ENCODE data around the gene LGR6. TPM values are rescaled to one million over a fixed set of nuclear protein-coding genes. Genes with fewer than 3 reads are reported as not detected.

The LGR6 gene
- total RNA-seq, 4 donors from 2014 or later = 0.12 to 2.8 (median 0.48) TPM

Other genes starting within 250 kb of the LGR6 start
- gene LMOD1, start 247.3 kb upstream of the LGR6 start, total RNA-seq = 1,000 to 10,000 TPM; 1,267 to 1,570 (median 1,475) TPM
- gene TIMM17A, start 238.3 kb upstream of the LGR6 start, total RNA-seq = 10 to 100 TPM; 37.8 to 40.9 (median 38.5) TPM
- gene RNPEP, start 211.2 kb upstream of the LGR6 start, total RNA-seq = 10 to 100 TPM; 23.0 to 40.0 (median 34.7) TPM
- 10 to 100 TPM in 1 of 4 donors, under 1 TPM in 3; 0.54 to 30.6 (median 0.74) TPM for gene ELF3, start 183.2 kb upstream of the LGR6 start, total RNA-seq
- gene GPR37L1, start 70.9 kb upstream of the LGR6 start, total RNA-seq = under 1 TPM; 0.16 to 0.39 (median 0.27) TPM
- gene ARL8A, start 49.1 kb upstream of the LGR6 start, total RNA-seq = 10 to 100 TPM; 34.9 to 57.5 (median 43.6) TPM
- gene PTPN7, start 33.2 kb upstream of the LGR6 start, total RNA-seq = 1 to 10 TPM in 3 of 4 donors, under 1 TPM in 1; 0.78 to 2.0 (median 1.7) TPM
- 1 to 10 TPM in 3 of 4 donors, not detected in 1; 1.7 to 7.3 (median 6.4) TPM for gene UBE2T, start 148.1 kb downstream of the LGR6 start, total RNA-seq
- 1,000 to 10,000 TPM in 2 of 4 donors, 100 to 1,000 TPM in 2; 747 to 1,375 (median 979) TPM for gene PPP1R12B, start 154.9 kb downstream of the LGR6 start, total RNA-seq

Measured in gastroesophageal sphincter (tissue), 4 donors.